Upper lobe of right lung (tissue), 1 donor: ENCODE measurements around the gene CFAP43. TPM values are rescaled to one million over a fixed set of nuclear protein-coding genes. Genes with fewer than 3 reads are reported as not detected.
"Not testable (repeated sequence)": the region's sequence is repeated elsewhere in the genome, so short reads cannot be mapped to it uniquely, and the experiment has no call there.

Source experiments
- ATAC-seq: fragments of 200-7000 bp; cut with Tn5 transposase; one replicate; pipeline ENCODE4 v1.9.1; 2020; ENCODE audit warnings: mild to moderate bottlenecking, moderate library complexity
- DNase-seq: peaks from one replicate; pipeline ENCODE4 v3.0.0-alpha.2; 2020
- H3K27ac ChIP-seq: fragments of 200-600 bp; one replicate; pipeline ENCODE4 v1.8.0; 2022
- H3K27me3 ChIP-seq: fragments of 200-600 bp; one replicate; pipeline ENCODE4 v1.8.0; 2022; ENCODE audit warnings: mild to moderate bottlenecking
- H3K36me3 ChIP-seq: fragments of 200-600 bp; one replicate; pipeline ENCODE4 v1.8.0; 2022
- H3K4me1 ChIP-seq: fragments of 200-600 bp; one replicate; pipeline ENCODE4 v1.8.0; 2022
- H3K4me3 ChIP-seq: fragments of 200-600 bp; one replicate; pipeline ENCODE4 v1.8.0; 2022; ENCODE audit warnings: mild to moderate bottlenecking
- H3K9me3 ChIP-seq: fragments of 200-600 bp; one replicate; pipeline ENCODE4 v1.8.0; 2022
- intact Hi-C: fragments of 100-400 bp; cut with DNase I; formaldehyde crosslinking; loops from one replicate; pipeline ENCODE4 v1.11.0; 2022
- total RNA-seq: library from RNA; stranded (reverse); fragmentation: NEBNext Ultra II Directional; extraction: Animal tissue kit (Norgen Biotek cat#: 25700); gene quantifications from one replicate; pipeline ENCODE4 v1.2.1, GENCODE V29; 2021
- TF ChIP-seq, protein P1 (sequence below): fragments of 200-600 bp; IDR thresholded peaks from one replicate; pipeline ENCODE4 v1.8.0; 2022; ENCODE audit warnings: antibody characterized with exemption
- donor health status: DM: no; HTN: yes; CAD: no; lungs with severe emphysema.

Gene CFAP43
- total RNA-seq, 1 donor from 2014 or later = 0.75 TPM

DNA sequence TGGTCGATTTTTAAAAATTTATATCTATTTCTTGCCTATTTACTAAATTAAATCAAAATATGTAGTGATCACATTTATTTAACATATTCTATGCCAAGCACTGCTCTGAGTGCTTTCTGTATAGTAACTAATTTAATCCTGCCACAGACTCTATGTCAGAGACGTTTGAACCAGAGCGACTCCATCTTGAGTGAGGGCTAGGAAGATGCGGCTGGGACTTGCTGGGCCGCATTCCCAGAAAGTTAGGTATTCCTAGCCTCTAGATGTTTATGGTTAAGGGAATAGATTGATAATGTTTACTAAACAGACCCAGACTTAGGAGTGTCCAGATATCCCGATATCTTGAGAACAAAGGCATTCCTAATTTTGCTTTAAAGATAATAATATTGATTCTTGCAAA is 19.3 kb upstream of the CFAP43 start:
- Histone ChIP-seq H3K4me3 (no peak overlapping the region), H3K27ac (no peak overlapping the region), H3K36me3 (no peaks in the 10 kb centered on the region), H3K9me3 (no peaks in the 10 kb centered on the region), H3K27me3 (no peaks in the 10 kb centered on the region), H3K4me1 (peaks cover 10% of the 10 kb centered on the region)
- DNase-seq (no peak), ATAC-seq (no peak)
- TF ChIP-seq, protein P1, sequence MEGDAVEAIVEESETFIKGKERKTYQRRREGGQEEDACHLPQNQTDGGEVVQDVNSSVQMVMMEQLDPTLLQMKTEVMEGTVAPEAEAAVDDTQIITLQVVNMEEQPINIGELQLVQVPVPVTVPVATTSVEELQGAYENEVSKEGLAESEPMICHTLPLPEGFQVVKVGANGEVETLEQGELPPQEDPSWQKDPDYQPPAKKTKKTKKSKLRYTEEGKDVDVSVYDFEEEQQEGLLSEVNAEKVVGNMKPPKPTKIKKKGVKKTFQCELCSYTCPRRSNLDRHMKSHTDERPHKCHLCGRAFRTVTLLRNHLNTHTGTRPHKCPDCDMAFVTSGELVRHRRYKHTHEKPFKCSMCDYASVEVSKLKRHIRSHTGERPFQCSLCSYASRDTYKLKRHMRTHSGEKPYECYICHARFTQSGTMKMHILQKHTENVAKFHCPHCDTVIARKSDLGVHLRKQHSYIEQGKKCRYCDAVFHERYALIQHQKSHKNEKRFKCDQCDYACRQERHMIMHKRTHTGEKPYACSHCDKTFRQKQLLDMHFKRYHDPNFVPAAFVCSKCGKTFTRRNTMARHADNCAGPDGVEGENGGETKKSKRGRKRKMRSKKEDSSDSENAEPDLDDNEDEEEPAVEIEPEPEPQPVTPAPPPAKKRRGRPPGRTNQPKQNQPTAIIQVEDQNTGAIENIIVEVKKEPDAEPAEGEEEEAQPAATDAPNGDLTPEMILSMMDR = no peak
- intact Hi-C loops = no loop called here

DNA sequence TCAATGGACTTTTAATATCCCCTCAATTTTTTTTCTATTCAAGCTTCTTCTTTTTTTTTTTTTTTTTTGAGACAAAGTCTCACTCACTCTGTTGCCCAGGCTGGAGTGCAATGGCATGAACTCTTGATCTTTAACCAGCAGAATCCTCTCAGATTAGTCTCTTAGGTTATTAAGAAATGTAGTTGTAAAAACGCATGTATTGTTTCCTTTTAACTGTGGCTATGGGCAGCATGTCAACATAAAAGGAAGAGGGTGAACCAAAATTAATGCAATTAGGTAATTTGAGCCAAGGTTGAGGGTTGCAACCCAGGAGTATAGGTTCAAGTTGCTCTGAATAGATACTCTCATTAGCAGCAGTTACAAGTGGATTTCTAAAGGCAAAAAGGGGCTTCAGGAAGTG is 18.2 kb upstream of the CFAP43 start:
- ATAC-seq (no peak), DNase-seq (no peak)
- Histone ChIP-seq H3K4me3 (no peak overlapping the region), H3K36me3 (no peaks in the 10 kb centered on the region), H3K27me3 (no peaks in the 10 kb centered on the region), H3K27ac (no peak overlapping the region), H3K4me1 (peaks cover 5% of the 10 kb centered on the region), H3K9me3 (no peaks in the 10 kb centered on the region)
- TF ChIP-seq, protein P1 = no peak
- intact Hi-C loops = no loop called here

DNA sequence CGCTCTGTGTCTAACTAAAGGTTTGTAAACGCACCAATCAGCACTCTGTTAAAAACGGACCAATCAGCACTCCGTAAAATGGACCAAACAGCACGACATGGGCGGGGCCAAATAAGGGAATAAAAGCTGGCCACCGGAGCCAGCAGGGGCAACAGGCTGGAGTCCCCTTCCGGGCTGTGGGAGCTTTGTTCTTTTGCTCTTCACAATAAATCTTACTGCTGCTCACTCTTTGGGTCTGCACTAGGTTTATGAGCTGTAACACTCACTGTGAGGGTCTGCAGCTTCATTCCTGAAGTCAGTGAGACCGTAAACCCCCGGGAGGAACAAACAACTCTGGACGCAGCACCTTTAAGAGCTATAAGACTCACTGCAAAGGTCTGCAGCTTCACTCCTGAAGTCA is 16.8 kb upstream of the CFAP43 start:
- H3K27me3 ChIP-seq, H3K4me3 ChIP-seq, intact Hi-C loops, ATAC-seq, H3K36me3 ChIP-seq, H3K27ac ChIP-seq, H3K4me1 ChIP-seq, DNase-seq, H3K9me3 ChIP-seq: not testable (repeated sequence)

DNA sequence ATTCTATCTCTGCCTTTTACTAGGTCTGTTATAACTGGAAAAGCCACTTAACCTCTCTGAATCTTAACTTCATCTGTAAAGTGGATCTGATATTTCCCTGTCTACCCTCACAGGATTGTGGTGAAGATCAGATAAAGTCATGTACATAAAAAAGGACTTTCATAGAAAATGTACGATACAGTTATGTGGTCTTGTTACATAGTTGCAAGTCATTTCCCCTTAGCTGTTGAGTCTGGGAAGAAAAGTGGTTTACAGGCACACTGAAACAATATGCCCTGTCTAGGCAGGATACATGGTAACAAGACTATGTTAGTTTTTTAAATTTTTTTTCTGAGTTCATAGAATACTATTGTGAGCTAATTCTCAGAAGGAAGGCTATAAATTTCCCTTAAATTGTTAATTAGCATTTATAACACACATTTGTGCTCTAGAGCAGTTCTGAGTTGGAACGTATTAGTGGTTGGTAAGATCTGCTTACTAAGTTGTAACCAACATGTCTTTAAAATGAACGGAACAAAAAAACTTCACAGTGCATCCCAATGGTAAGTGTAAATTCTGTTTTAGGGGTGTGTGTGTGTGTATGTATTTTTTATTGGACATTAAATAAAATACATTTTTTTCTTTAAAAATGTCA is 15.5 kb upstream of the CFAP43 start:
- peak overlapping the region; percentile 65 for H3K27ac ChIP-seq
- no peaks in the 10 kb centered on the region for H3K27me3 ChIP-seq
- H3K4me1 ChIP-seq = no peaks in the 10 kb centered on the region
- TF ChIP-seq, protein P1 = no peak
- DNase-seq (no peak), ATAC-seq (peak; percentile 38)
- no peak overlapping the region for H3K4me3 ChIP-seq
- no peaks in the 10 kb centered on the region for H3K9me3 ChIP-seq
- intact Hi-C loops = no loop called here
- no peaks in the 10 kb centered on the region for H3K36me3 ChIP-seq

DNA sequence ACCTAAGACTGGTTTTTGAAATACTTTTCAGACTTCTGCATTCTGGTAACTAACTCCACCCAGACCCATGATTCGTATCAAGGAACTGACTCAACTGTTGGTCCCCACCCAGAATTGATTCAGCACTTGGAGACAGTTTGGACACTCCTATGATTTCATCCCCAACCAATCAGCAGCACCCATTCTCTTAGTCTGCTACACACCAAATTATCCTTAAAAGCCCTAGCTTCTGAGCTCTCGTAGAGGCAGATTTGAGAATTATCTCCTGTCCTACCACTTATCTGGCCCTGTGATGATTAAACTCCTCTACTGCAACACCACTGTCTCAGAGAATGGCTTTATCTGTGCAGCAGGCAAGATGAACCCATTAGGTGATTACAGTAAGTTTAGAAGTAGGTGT is 14.8 kb upstream of the CFAP43 start:
- intact Hi-C loops = no loop called here
- H3K9me3 ChIP-seq = no peaks in the 10 kb centered on the region
- H3K27me3 ChIP-seq = no peaks in the 10 kb centered on the region
- ATAC-seq = peak; percentile 96
- H3K4me3 ChIP-seq = no peak overlapping the region
- H3K36me3 ChIP-seq = no peaks in the 10 kb centered on the region
- H3K27ac ChIP-seq = peak overlapping the region; percentile 65
- DNase-seq = no peak
- TF ChIP-seq, protein P1 = no peak
- H3K4me1 ChIP-seq = no peaks in the 10 kb centered on the region

DNA sequence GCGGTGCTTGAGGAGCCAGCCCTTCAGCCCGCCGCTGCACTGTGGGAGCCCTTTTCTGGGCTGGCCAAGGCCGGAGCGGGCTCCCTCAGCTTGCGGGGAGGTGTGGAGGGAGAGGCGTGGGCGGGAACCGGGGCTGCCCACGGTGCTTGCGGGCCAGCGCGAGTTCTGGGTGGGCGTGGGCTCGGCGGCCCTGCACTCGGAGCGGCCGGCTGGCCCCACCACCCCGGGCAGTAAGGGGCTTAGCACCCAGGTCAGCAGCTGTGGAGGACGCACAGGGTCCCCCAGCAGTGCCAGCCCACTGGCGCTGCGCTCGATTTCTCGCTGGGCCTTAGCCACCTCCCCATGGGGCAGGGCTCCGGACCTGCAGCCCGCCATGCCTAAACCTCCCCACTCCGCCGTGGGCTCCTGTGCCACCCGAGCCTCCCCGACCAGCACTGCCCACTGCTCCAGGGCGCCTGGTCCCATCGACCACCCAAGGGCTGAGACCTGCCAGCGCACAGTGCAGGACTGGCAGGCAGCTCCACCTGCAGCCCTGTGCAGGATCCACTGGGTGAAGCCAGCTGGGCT is 13.0 kb upstream of the CFAP43 start:
- H3K27me3 ChIP-seq = no peaks in the 10 kb centered on the region
- intact Hi-C loops = no loop called here
- no peaks in the 10 kb centered on the region for H3K4me1 ChIP-seq
- no peak for DNase-seq
- no peaks in the 10 kb centered on the region for H3K36me3 ChIP-seq
- TF ChIP-seq, protein P1 = no peak
- no peaks in the 10 kb centered on the region for H3K9me3 ChIP-seq
- no peak for ATAC-seq
- H3K4me3 ChIP-seq = no peak overlapping the region
- no peak overlapping the region for H3K27ac ChIP-seq
